Bronchial epithelial cell (primary cell): ENCODE measurements around the gene MELK. TPM values are rescaled to one million over a fixed set of nuclear protein-coding genes. Genes with fewer than 3 reads are reported as not detected.
"Not testable (repeated sequence)": the region's sequence is repeated elsewhere in the genome, so short reads cannot be mapped to it uniquely, and the experiment has no call there.

Source experiments
- DNase-seq: peaks from one replicate; pipeline ENCODE4 v3.0.0-alpha.2; 2010; ENCODE audit warnings: low read depth
- FAIRE-seq: peaks from 2 replicates; lab custom pipeline; 2011; peaks lifted over from hg19 to GRCh38; lab: Jason Lieb, UNC
- H3K27me3 ChIP-seq: 2 replicates; pipeline ENCODE4 v1.5.1; 2011; ENCODE audit warnings: low read length; ENCODE audit not compliant: control insufficient read depth, insufficient read depth
- H3K36me3 ChIP-seq: 2 replicates; pipeline ENCODE4 v1.5.1; 2011; ENCODE audit warnings: low read length; ENCODE audit not compliant: control insufficient read depth, insufficient read depth
- H3K4me3 ChIP-seq: 2 replicates; pipeline ENCODE4 v1.5.1; 2011; ENCODE audit warnings: mild to moderate bottlenecking, low read depth, low read length, control low read depth
- CTCF ChIP-seq: IDR thresholded peaks from 2 replicates; pipeline ENCODE4 v1.5.1; 2011; ENCODE audit warnings: mild to moderate bottlenecking, moderate library complexity, low read length, control low read depth, inconsistent platforms; ENCODE audit not compliant: insufficient read depth, severe bottlenecking
- total RNA-seq: library from RNA; depleted of rRNA; stranded (reverse); fragments of >200 nt; gene quantifications from 2 replicates; pipeline ENCODE4 v1.2.1, GENCODE V29; 2014

Gene MELK
- total RNA-seq, 1 donor from 2014 or later = 8.2 TPM

GRCh38 chr9:36542355-36542754 lies 30.3 kb upstream of the MELK start:
- no peak for FAIRE-seq
- H3K4me3 ChIP-seq = no peak overlapping the region

GRCh38 chr9:36543916-36544315 lies 28.8 kb upstream of the MELK start:
- no peak for TF ChIP-seq CTCF
- DNase-seq = peak; percentile 55
- no peak for FAIRE-seq

More at GRCh38 chr9:36542355-36542754, 30.3 kb upstream of the MELK start:
- TF ChIP-seq CTCF = no peak
- DNase-seq = no peak
- no peaks in the 10 kb centered on the region for H3K36me3 ChIP-seq
- H3K27me3 ChIP-seq = no peaks in the 10 kb centered on the region

GRCh38 chr9:36547598-36547997 lies 25.1 kb upstream of the MELK start:
- no peak for TF ChIP-seq CTCF

More at GRCh38 chr9:36543916-36544315, 28.8 kb upstream of the MELK start:
- Histone ChIP-seq H3K27me3 (no peaks in the 10 kb centered on the region), H3K4me3 (no peak overlapping the region), H3K36me3 (no peaks in the 10 kb centered on the region)

GRCh38 chr9:36548454-36548853 lies 24.2 kb upstream of the MELK start:
- Histone ChIP-seq H3K4me3 (no peak overlapping the region), H3K36me3 (no peaks in the 10 kb centered on the region), H3K27me3 (no peaks in the 10 kb centered on the region)
- FAIRE-seq = no peak
- no peak for TF ChIP-seq CTCF
- no peak for DNase-seq

More at GRCh38 chr9:36547598-36547997, 25.1 kb upstream of the MELK start:
- no peak overlapping the region for H3K4me3 ChIP-seq
- FAIRE-seq (no peak), DNase-seq (no peak)
- H3K27me3 ChIP-seq = no peaks in the 10 kb centered on the region
- H3K36me3 ChIP-seq = no peaks in the 10 kb centered on the region

DNA sequence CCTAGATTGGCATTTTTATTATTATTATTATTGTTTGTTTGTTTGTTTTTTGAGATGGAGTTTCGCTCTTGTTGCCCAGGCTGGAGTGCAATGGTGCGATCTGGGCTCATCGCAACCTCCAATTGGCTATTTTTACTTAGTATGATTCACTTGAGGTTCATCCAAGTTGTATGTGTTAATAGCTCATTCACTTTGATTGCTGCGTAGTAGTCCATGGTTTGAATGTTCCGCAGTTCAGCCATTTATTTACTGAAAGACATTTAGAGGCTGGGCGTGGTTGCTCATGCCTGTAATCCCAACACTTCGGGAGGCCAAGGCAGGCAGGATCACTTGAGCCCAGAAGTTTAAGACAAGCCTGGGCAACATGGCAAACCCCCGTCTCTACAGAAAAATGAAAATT lies 22.6 kb upstream of the MELK start:
- FAIRE-seq (no peak), DNase-seq (no peak)
- Histone ChIP-seq H3K36me3 (no peaks in the 10 kb centered on the region), H3K4me3 (no peak overlapping the region), H3K27me3 (no peaks in the 10 kb centered on the region)
- no peak for TF ChIP-seq CTCF

DNA sequence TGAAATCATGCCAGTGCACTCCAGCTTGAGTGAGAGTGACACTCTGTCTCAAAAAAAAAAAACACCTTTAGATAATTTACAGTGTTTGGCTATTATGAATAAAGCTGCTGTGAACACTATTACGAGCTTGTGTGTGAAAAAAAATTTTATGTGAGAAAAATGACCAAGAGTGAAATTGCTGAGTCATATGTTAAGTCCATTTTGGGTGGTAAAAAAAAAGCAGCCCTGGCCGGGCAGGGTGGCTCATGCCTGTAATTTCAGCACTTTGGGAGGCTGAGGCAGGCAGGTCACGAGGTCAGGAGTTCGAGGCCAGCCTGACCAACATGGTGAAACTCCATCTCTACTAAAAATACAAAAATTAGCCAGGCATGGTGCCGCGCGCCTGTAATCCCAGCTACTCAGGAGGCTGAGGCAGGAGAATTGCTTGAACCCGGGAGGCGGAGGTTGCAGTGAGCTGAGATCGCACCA lies 22.0 kb upstream of the MELK start:
- H3K4me3 ChIP-seq, FAIRE-seq, H3K27me3 ChIP-seq, DNase-seq, H3K36me3 ChIP-seq: not testable (repeated sequence)
